HG02798 (cell line): ENCODE measurements around the gene SPTBN1.

ENCODE experiments used
- ATAC-seq: cut with Tn5 transposase; IDR thresholded peaks from one replicate; pipeline ENCODE4 v1.9.1; 2021; ENCODE audit warnings: mild to moderate bottlenecking; ENCODE audit not compliant: unreplicated experiment, poor library complexity

SPTBN1 gene

DNA sequence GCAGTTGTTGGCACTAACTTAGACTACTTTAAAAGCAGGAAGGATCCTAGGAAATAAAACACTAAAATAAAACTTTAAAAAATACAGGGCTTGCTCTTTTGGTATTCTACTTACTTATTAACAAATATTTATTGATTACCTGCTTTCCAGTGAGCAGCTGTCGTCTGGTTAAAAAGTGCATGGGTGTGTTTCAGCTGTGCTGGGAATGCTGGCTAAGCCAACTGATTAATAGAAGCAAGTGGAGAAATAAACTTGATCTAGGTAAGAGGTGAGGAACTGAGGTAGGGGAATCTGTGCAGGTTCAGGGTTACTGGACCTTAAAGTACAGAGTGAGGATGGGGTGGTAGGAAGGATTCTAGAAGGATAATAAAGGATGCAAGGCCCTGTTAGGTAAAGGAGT, 110.8 kb downstream of the SPTBN1 start:
- ATAC-seq: no peak

DNA sequence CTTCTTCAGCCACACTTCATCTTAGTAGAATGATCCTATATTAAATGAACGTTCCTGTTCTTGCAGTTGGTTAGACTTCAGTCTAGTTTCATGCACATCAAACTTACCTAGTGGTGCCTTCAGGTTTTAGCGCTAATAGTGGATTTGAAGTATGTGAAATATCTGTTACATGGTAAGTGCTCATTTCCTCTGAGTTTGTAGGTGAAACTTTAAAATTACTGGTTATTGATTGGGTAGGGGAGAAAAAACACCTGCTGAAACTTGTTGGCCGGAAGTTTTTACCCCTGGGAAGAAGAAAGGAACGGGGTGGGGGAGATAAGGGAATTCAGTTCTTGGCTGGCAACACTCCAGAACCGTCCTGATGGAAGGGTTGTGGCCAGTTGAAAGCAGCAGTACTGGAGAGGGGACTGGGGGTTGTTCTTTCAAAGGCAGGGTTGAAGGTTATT, 112.8 kb downstream of the SPTBN1 start:
- ATAC-seq: no peak

DNA sequence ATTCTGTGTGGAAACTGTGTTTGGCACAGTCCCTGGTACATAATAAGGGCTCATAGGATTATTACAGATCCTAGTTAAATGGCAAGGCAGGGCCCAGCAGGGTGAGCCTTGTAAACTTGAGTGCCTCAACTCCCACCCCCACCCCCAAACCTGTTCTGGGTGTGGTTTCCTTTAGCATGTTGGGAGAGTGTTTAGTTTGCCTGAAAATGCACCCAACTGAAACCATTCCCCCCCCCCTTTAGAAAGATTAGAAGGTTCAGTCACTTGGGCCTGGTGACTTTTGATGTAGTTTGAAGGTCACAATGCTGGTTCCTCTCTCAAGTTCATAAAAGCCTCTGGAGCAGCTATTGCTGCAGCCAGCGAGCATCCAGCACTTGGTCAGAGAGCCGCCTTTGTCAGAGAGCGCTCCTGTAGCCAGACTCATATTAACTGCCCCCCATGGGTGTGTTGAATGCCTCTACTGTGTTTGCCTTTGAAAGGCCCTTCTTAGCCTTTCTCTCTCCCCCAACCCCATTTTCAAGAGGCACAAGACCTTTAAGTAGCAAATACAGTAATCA, 113.7 kb downstream of the SPTBN1 start:
- no peak for ATAC-seq

DNA sequence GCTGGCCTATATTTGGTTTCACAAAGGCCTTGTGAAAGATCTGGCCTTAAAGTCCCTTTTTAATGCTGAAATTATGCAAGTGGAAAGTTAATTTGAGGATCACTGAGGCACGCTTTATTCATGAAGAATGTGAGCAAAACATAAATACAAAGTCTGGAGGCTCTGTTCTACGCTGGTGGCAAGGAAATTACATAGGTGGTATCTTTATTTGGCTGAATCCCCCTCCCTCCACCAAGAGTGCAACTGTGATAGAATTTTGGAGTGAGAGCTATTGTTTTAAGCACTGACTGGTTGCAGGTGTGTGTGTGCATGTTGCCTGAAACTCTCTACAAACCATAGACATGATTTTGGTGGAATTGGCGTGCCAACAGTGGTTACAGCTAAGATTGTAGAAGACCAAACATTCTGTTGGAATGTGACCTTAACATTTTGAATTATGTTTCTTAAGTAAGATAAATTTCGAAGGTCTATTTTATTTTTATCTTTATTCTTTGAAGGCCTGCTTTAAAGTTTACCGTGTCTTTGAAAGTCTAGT, 114.3 kb downstream of the SPTBN1 start:
- no peak for ATAC-seq

DNA sequence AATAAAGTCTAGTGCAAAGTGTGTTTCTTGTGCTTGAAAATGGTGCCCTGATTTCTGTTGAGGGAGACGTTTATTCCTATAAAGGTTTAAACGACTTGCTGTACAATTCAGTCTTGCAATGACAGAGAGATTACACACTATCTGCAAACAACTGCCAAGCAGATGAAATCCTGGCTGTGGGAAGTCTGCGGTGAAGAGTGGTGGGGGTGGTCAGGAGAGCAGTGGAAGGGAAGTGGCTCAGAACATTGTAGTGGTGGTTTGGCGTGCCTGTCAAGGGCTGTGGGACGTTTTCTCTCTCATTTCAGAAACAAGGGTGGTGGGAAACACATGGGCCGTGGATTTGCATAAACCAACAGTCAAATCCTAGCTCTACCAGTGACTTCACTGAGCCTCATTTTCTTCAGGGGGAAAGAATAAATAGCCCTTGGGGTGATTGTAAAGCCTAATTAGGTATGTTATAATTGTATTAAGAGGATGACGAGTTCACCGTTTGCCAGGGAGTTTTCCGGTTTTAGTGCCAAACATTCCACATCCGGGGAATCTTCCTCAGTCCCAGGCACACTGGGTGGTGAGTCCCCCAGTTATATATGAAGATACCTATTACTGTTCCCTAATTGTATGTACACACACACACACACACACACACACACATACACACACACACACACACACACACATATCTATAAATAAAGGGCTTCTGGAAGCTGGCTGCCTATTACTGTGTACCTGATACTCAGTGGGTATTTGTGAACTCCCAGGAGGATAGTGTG, 115.0 kb downstream of the SPTBN1 start:
- peak; percentile 78 for ATAC-seq

DNA sequence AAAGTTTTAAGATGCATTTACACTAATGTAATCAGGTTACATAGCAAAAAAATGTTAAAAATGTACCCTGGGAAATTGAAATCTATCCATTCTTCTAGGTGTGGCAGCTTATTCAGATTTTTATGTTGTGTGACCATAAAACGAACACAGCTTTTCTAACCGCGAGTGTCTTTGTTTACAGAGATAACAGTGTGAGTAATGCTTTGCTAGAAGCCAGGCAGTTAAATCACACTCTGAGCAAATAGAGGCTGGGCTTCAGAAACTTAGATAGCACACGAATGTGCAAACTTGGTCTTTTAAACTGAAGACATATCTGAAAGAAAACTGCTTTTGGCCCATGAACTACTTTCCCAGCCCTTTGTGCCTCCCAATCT, 116.1 kb downstream of the SPTBN1 start:
- ATAC-seq: no peak

DNA sequence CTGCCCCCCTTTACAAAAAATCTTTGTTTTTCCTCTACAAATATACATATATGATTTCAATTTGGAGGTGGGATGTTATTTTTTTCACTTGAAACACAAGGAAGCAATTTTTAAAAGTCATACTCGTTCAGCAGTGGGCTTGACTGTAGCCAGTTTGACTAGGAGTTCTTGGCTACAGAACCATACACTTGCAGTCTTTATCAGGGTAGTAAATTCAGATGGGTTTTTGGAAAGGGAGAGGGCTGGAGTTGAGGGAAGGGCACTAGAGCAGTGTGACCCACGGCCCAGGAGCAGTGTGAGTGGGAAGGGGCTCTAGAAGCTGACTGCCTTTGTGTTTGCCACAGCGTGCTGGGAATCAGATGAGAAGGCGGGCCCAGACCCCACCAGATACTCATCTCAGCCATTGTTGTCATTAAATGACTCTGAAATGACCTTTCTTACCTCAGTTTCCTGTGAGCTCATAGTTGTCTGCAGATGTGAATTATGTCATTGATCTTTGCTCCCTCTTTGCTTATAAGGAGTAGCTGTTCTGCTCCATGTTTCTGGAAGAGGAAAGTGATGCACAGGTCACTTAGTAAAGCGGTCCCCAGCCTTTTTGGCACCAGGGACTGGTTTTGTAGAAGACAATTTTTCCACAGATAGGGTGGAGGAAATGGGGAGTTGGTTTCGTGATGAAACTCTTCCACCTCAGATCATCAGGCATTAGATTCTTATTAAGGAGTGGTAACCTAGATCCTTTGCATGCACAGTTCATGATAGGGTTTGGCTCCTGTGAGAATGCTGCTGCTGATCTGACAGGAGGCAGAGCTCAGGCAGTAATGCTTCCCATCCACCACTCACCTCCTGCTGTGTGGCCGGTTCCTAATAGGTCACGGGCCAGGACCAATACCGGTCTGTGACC, 116.8 kb downstream of the SPTBN1 start:
- ATAC-seq: no peak

DNA sequence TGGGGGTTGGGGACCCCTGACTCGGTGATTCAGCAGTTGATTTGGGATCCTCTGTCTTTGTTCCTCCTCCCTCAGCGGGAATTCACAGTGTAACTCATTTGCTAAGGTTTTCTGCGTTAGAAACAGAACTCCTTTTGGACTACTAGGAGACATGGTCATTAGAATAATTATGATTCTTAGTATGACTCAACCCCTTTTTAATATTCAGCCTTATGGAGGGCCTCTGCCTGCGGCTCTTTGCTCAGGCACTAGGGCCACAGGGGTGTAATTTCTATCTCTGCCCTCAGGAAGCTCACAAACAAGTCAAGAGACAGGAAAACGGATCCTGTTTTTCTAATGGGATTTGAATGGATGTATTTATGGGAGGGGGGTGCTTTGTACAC, 117.4 kb downstream of the SPTBN1 start:
- ATAC-seq: no peak

DNA sequence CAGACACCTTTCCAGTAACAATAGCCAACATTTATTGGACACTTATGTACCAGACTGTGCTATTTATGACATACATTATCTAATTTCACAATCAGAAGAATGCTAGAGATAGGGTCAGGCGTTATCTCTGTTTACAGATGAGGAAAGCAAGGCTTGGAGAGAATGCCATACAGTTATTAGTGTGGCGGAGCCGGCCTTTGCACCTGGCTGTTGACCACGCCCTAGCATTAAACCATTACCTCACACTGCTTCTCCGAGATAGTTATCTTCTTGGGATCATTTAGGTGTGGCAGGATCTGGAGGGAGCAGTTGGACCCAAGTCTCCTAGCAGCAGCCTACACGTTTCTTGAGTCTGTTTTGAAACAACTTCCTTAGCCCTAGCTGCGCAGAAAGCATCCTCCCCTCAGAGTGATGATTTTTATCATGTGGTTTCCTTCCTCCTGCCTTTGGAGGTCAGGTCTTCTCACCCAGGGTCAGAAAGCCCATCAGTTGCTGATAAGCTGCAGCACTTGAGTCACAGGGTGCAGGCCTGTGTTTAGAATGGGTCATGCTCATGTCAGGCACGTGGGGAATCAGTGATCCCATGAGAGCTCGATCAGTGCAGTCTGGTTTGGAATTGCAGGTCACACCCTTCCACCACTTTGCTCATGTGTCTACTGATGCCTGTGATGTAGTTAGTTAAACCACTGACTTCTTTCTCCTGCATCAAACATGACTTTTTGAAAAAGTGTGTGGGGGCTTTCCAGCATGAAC, 118.2 kb downstream of the SPTBN1 start:
- peak; percentile 48 for ATAC-seq

DNA sequence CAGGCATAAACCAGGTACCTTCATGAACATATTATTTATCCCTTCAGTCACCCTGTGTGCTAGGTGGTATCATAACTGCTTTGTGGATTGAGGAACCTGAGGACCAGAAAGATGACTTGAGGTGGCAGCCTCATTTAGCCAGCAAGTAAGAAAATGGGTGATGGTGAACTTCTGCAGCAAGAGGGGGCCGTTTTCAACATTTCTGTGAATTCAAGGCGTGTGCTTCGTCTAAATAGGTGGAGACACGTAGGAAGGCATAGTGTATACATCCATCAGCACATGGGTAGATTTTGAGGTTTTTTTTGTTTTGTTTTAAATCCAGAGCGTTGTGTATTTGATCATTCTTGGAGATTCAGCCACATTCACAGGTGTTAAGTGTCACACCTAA, 118.7 kb downstream of the SPTBN1 start:
- no peak for ATAC-seq

DNA sequence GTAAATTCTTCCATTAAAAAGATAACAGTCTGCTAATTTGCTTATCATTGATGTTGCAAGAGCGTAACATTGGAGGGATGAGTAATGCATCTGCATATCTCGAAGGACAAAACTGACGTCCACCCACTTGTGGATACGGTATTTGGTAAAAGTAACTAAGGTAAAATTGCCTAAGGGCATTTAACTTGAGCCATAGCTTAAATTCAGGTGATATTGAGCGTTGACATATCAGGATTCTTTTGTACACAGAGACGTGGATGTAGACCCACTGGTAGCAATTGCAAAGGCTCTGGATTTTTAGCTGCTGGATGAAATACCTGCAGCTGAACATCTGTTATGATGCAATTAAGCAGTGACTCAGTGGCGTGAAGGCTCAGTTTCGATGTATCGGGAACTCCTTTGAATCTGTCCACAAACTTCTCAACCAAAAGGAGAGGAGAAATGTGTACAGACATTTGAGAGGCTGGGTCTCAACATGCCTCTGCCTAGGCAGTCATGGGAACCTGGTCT, 119.3 kb downstream of the SPTBN1 start:
- no peak for ATAC-seq

DNA sequence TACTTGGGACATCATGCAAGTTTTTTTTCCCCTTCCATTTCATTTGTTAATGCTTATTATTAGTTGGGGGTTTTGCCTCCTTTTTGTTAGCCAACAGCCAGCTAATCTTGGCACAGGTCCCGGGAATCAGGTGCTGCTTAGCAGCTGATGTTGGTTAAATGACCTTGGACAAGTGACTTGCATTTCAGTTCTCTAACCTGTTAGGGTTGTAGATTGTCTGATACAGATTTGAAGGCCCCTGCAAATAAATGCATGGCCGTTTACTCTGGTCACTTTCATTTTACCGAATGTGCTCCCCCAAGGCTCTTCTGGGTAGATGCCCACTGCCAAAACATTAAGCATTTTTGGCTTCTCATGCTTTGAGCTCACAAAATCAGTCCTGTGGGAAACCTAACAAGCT, 120.9 kb downstream of the SPTBN1 start:
- no peak for ATAC-seq

DNA sequence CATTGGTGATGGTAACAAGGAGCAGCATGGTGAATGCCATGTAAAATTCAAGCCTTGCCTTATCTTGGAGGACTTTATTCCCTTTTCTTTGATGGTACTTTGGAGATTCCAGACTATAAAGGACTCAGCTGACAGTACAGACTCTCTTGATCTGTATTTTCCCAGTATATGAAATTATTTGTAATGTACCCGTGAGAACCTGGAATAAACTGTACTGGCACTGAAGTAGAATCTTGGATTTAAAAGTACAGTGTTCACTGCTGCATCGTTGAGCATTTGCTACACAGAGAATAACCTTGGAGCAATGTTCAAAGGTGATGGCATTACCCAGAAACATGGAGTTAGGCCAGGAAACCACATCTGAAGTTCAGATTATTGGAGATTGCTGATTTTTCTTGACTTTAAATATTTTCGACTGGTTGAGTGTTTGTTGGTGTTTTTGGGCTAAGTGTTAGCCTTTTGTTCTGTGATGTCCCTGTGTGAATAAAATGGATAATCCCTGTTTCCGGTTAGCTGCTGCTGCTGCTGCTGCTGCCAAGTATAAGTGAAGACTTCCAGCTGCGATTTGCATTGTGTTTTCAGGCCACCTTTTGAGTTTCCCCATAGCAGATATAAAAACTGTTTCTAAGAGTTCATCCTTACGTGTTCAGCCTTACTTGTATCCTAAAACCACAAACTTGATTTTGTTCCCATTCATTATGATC, 122.0 kb downstream of the SPTBN1 start:
- ATAC-seq: no peak

DNA sequence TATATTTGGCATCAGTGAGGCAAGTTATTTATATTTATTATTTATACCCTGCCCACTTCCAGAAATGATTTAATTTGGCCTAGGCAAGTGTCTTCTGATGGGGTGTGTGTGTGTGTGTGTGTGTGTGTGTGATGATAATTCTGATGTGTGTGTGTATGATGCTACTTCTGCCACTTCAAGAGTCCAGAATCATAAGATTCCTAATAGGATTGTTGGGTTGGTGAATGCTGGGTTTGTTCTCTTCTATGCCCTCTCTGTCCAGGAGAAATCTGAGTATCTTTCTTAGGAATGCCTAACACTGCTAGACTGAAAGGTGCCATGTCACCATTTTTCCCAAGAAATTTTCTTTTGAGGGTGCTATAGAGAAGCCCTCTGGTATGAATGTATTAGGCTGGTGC, 122.5 kb downstream of the SPTBN1 start:
- no peak for ATAC-seq

DNA sequence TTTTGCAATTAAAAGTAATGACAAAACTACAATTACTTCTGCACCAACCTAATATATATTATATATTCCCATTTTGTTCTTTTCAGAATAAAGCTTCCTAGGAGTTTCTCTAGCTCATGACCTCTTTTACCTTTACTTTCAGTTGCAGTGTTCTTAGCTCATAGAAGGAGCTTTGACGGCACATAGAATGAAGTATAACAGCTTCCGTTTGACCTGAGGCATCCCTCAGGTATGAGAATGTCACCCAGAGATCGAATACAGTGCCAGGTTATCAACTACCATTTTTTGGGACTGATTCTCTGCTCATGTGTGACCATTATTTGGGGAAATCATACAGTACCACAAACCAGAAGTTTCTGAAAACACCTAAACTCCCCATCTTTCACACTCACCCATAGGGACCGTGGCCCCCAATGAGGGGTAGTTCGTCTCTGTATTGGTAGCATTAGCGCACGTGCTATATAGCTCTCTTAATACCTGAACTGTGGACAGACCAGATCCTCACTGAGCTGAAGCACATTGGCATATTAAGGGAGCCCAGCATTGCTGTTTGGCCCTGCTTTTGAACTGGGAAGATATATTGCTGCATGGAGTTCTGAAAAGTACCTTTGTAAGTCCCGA, 123.0 kb downstream of the SPTBN1 start:
- ATAC-seq: no peak

DNA sequence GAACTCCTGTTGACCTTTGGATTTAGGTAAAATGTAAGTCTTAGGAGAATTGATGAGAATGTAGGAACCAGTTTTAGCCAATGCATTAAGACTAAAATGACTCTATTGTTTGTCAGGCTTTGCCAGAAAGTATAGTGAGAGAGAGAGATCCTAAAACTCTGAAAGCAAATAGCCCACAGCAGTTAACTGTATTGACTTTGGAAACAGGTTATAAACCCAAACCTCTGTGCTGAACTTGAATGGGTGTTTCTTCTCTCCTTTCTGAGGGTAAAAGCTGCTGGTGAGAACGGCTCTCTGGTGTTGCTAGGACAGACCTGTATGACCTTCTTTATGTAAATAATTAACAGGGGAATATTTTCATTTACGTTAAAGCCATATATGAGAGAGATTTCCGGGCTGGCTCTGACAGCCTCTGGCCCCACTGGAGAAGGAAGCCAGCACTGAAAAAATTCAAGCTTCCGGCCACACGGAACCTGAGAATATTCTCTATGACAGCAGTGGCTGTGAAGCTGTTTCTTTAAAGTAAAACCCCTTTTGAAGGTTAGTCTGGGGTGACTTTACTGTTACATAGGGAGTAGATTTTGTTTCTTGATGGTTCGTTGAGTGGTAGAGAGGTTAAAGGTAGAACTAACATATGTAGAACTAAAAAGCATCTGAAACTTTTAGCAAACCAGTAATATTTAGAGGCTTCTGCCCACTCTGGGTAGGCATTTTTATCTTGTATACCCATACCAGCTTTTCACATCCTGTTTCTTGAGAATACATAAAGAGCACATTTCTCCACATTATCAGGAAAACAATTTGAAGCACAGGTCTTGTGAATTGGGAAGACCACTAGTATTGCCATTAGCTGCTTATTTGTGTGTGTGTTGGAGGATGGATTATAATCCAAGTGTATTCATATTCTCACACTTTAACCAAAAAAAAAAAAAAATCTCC, 123.8 kb downstream of the SPTBN1 start:
- peak; percentile 79 for ATAC-seq

DNA sequence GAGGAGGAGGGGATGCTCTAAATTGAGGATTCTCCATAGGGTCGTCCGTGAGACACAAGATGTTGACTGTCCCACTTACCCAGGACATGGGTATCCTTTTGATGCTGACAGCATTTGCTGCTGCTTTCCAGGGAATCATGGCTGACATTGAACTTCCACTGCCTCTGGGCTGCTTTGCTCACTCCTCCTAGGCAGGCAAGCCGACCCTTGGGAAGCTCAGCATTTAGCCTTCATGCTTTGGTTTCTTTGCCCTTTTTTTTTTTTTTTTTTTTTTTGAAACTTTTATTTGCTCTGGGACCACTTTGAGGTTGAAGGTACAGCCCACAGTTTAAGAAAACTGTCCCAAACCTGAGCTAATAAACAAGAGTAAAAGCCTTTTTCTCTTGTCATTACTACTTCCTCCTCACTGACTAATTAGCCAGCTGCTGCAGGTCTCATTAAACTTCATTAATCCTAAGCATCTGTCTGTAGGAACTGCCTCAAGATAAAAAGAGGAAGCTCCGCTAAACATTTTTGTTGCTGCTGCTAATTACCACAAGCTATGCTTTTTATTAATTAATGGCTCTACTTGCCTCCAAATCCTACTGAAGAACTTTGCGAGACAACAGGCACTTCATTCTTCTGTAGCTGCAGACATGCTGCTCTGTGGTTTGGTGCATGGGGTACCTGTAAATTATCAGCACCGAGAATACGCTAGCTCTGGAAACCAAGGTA, 125.4 kb downstream of the SPTBN1 start:
- ATAC-seq: peak; percentile 30
